Measurements from ENCODE around the gene KASH5.
A peak's percentile ranks its signal among the peaks of the same experiment; 100 is the strongest.

KASH5 gene

DNA sequence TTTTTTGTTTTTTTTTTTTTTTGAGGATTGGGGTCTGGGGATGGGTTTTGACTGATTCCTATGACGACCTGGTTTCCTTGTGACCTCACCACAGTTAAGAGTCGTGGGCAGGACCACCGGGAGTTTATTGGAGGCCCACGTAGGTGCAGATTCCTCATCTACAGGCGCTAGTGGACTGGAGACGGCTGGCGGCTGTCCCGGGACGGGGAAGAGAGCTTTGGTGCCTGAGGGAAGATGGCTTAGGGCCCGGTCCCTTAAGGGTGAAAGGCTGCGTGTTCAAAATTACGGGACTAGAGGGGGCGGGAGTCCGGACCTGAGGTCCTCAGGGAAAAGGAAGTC is 25.2 kb upstream of the KASH5 start (continued):
- TF ChIP-seq ZNF202 (tag by site-specific recombination; IDR thresholded peaks at IDR 0.05; ENCODE audit: borderline replicate concordance), result no peak

DNA sequence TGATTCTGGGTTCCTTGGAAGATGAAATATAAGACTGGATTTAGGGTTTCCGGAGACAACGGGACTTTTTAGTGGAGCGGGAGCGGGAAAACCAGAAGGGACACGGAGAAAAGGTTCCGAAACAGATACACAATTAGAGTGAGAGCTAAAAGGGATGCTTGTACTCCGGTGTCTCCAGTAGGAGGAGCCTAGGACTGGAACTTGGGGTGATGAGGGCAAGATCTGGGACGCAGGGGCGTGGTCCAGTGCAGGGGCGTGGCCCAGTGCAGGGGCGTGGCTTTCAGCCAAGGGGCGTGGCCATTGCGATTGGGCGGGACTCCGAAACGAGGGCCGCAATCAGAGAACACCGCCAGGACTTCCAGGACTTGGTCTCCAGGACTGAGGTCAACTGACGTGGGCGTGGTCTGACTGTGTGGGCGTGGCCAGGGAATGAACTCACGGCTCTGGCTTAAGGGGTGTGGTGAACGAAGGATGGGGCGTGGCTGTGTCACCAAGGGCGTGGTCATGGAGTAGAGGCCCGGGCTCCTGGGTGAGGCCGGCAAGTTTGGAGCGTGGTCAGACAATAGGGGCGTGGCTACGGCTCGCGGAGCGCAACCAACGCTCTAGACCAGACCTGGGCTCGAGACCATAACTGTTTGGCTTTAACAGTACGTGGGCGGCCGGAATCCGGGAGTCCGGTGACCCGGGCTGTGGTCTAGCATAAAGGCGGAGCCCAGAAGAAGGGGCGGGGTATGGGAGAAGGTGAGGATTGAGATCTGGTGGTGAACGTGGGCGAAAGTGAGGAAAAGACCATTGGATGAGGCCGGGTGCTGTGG is 24.6 kb upstream of the KASH5 start, which contains the start of gene DKKL1:
DKKL1 (plus strand) TSS at position 610 of the 815 bp plus-strand sequence; CDS start at position 732, 122 bp downstream.
- Histone ChIP-seq H3K4me1 (ENCODE audit: control insufficient read depth, insufficient read depth, low read length) (peaks cover 14% of the 10 kb centered on the region), H3K9me3 (ENCODE audit: control insufficient read depth, insufficient read depth, low read depth, low read length) (no peaks in the 10 kb centered on the region), H3K4me3 (ENCODE audit: low read depth, low read length) (peak within 1 kb of the TSS; percentile 77), H3K36me3 (ENCODE audit: control insufficient read depth in 2 of 2, insufficient read depth in 1 of 2, low read length in 2 of 2) (peaks cover 6 to 8% of the 10 kb centered on the region in 2 experiments; a peak in 2 of 3 replicates), H3K27ac (ENCODE audit: extremely low read depth, low read depth, low read length) (peak within 1 kb of the TSS; percentile 52; the same call in 1 of the 2 replicates)
- ChIA-PET CTCF (interaction anchor here (0.6 to 1.0 kb wide), 4 partner anchors 12 to 136 kb away, joined by 3 to 4 read pairs (median 3); no protein-coding TSS in a partner anchor), POLR2A (interaction anchor here (0.7 to 2.0 kb wide), 6 partner anchors 79 to 339 kb away, joined by 3 to 6 read pairs (median 3); partner anchors contain the start of gene ALDH16A1)
- TF ChIP-seq HOXD13 (CRISPR knock-in tag; IDR thresholded peaks at IDR 0.05; ENCODE audit: borderline replicate concordance) (no peak), ZNF792 (tag by site-specific recombination; IDR thresholded peaks at IDR 0.05) (no peak), ZNF76 (tag by site-specific recombination; IDR thresholded peaks at IDR 0.05; ENCODE audit: borderline replicate concordance, low read depth) (no peak), ZNF248 (tag by site-specific recombination; IDR thresholded peaks at IDR 0.05) (no peak), ZNF416 (tag by site-specific recombination; IDR thresholded peaks at IDR 0.05) (no peak), ZNF19 (tag by site-specific recombination; IDR thresholded peaks at IDR 0.05; ENCODE audit: low read depth) (no peak), ZBTB20 (tag by site-specific recombination; IDR thresholded peaks at IDR 0.05) (peak; percentile 18; the same call in 1 of the 2 replicates), ZFP41 (tag by site-specific recombination; IDR thresholded peaks at IDR 0.05; ENCODE audit: borderline replicate concordance) (no peak), ZNF175 (tag by site-specific recombination; IDR thresholded peaks at IDR 0.05) (no peak), EGR2 (tag by site-specific recombination; IDR thresholded peaks at IDR 0.05; ENCODE audit: low read depth) (peak; percentile 82), PRDM1 (tag by site-specific recombination; IDR thresholded peaks at IDR 0.05) (peak; percentile 85), ZNF791 (tag by site-specific recombination; IDR thresholded peaks at IDR 0.05) (no peak), ZXDB (tag by site-specific recombination; IDR thresholded peaks at IDR 0.05) (no peak; the same call in 1 of the 2 replicates), SCRT1 (tag by site-specific recombination; IDR thresholded peaks at IDR 0.05; ENCODE audit: borderline replicate concordance) (no peak)
- TF ChIP-seq, protein P1, sequence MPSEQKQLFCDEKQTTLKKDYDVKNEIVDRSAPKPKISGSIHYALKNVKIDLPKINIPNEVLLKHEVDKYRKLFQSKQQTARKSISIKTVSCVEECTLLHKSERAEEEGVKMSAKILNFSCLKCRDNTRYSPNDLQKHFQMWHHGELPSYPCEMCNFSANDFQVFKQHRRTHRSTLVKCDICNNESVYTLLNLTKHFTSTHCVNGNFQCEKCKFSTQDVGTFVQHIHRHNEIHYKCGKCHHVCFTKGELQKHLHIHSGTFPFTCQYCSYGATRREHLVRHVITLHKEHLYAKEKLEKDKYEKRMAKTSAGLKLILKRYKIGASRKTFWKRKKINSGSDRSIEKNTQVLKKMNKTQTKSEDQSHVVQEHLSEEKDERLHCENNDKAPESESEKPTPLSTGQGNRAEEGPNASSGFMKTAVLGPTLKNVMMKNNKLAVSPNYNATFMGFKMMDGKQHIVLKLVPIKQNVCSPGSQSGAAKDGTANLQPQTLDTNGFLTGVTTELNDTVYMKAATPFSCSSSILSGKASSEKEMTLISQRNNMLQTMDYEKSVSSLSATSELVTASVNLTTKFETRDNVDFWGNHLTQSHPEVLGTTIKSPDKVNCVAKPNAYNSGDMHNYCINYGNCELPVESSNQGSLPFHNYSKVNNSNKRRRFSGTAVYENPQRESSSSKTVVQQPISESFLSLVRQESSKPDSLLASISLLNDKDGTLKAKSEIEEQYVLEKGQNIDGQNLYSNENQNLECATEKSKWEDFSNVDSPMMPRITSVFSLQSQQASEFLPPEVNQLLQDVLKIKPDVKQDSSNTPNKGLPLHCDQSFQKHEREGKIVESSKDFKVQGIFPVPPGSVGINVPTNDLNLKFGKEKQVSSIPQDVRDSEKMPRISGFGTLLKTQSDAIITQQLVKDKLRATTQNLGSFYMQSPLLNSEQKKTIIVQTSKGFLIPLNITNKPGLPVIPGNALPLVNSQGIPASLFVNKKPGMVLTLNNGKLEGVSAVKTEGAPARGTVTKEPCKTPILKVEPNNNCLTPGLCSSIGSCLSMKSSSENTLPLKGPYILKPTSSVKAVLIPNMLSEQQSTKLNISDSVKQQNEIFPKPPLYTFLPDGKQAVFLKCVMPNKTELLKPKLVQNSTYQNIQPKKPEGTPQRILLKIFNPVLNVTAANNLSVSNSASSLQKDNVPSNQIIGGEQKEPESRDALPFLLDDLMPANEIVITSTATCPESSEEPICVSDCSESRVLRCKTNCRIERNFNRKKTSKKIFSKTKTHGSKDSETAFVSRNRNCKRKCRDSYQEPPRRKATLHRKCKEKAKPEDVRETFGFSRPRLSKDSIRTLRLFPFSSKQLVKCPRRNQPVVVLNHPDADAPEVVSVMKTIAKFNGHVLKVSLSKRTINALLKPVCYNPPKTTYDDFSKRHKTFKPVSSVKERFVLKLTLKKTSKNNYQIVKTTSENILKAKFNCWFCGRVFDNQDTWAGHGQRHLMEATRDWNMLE (tag by site-specific recombination; conservative IDR thresholded peaks at IDR 0.05; ENCODE audit: low read depth), result no peak
- TF ChIP-seq, protein P2, sequence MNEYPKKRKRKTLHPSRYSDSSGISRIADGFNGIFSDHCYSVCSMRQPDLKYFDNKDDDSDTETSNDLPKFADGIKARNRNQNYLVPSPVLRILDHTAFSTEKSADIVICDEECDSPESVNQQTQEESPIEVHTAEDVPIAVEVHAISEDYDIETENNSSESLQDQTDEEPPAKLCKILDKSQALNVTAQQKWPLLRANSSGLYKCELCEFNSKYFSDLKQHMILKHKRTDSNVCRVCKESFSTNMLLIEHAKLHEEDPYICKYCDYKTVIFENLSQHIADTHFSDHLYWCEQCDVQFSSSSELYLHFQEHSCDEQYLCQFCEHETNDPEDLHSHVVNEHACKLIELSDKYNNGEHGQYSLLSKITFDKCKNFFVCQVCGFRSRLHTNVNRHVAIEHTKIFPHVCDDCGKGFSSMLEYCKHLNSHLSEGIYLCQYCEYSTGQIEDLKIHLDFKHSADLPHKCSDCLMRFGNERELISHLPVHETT (tag by site-specific recombination; IDR thresholded peaks at IDR 0.05), result no peak
- TF ChIP-seq, protein P3, sequence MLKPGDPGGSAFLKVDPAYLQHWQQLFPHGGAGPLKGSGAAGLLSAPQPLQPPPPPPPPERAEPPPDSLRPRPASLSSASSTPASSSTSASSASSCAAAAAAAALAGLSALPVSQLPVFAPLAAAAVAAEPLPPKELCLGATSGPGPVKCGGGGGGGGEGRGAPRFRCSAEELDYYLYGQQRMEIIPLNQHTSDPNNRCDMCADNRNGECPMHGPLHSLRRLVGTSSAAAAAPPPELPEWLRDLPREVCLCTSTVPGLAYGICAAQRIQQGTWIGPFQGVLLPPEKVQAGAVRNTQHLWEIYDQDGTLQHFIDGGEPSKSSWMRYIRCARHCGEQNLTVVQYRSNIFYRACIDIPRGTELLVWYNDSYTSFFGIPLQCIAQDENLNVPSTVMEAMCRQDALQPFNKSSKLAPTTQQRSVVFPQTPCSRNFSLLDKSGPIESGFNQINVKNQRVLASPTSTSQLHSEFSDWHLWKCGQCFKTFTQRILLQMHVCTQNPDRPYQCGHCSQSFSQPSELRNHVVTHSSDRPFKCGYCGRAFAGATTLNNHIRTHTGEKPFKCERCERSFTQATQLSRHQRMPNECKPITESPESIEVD (tag by site-specific recombination; IDR thresholded peaks at IDR 0.05), result no peak
- TF ChIP-seq, protein P4, sequence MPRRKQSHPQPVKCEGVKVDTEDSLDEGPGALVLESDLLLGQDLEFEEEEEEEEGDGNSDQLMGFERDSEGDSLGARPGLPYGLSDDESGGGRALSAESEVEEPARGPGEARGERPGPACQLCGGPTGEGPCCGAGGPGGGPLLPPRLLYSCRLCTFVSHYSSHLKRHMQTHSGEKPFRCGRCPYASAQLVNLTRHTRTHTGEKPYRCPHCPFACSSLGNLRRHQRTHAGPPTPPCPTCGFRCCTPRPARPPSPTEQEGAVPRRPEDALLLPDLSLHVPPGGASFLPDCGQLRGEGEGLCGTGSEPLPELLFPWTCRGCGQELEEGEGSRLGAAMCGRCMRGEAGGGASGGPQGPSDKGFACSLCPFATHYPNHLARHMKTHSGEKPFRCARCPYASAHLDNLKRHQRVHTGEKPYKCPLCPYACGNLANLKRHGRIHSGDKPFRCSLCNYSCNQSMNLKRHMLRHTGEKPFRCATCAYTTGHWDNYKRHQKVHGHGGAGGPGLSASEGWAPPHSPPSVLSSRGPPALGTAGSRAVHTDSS (tag by site-specific recombination; IDR thresholded peaks at IDR 0.05), result no peak
- TF ChIP-seq, protein P5, sequence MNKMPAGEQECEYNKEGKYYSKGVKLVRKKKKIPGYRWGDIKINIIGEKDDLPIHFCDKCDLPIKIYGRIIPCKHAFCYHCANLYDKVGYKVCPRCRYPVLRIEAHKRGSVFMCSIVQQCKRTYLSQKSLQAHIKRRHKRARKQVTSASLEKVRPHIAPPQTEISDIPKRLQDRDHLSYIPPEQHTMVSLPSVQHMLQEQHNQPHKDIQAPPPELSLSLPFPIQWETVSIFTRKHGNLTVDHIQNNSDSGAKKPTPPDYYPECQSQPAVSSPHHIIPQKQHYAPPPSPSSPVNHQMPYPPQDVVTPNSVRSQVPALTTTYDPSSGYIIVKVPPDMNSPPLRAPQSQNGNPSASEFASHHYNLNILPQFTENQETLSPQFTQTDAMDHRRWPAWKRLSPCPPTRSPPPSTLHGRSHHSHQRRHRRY (tag by site-specific recombination; IDR thresholded peaks at IDR 0.05), result no peak

All from HEK293 (cell line).